ENCODE results near the gene ATP8A2.

ATP8A2 gene

DNA sequence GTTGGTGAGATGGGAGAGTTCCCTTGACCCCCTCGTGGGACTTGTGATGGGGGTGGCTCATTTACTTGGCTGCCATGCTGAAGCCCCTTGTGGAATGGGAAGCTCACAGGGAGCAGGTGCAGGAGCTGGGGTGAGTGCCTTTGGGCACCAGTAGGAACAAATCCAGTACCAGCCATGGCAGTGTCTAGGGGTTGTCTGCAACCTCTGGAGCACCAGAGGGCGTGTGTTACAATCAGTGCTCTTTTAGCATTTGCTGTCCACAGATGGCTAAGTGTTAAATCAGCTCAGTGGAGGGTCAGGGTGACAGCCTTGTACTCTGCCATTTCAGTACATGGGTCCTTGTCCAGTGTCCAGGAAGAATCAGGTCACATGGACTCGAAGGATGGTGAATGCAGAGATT lies 75.6 kb downstream of the ATP8A2 start:
- Histone ChIP-seq H3K9me3 (no peaks in the 10 kb centered on the region), H3K4me1 (ENCODE audit: control insufficient read depth in 1 of 2, insufficient read depth in 1 of 2, low read depth in 1 of 2, low read length in 1 of 2) (no peaks in the 10 kb centered on the region), H3K36me3 (no peaks in the 10 kb centered on the region), H3K4me3 (ENCODE audit: low read depth in 1 of 2, low read length in 1 of 2) (no peak overlapping the region), H3K27ac (no peak overlapping the region), H3K27me3 (no peaks in the 10 kb centered on the region)
- no peak for TF ChIP-seq CTCF (IDR thresholded peaks at IDR 0.05)

DNA sequence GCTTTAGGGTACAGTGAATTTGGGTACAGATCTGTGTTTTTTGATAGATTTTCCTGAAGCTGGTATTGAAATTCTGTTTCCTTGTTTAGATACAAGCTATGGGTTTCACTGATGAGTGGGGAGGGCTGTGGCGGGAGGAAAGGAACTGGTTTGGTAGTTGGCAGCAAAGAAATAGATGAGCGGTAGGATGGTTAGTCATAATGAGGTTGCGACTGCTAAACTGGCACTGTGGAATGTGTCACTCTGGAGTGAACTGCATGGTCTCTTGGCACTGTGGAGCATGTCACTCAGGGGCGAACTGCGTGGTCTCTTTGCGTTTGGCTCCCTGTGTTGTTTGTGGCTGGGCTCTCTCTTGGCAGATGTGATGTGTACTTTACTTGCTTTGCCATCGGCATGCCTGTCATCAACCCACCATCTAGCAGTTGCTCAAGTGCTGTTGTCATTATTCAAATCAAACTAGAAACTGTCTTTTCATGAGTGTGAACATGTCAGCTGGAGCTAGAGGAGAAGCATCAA lies 82.1 kb downstream of the ATP8A2 start:
- H3K4me1 ChIP-seq (ENCODE audit: control insufficient read depth in 1 of 2, insufficient read depth in 1 of 2, low read depth in 1 of 2, low read length in 1 of 2), result no peaks in the 10 kb centered on the region
- no peak overlapping the region for H3K4me3 ChIP-seq (ENCODE audit: low read depth in 1 of 2, low read length in 1 of 2)
- H3K36me3 ChIP-seq, result no peaks in the 10 kb centered on the region
- no peak for TF ChIP-seq CTCF (IDR thresholded peaks at IDR 0.05)
- H3K9me3 ChIP-seq, result no peaks in the 10 kb centered on the region
- no peak overlapping the region for H3K27ac ChIP-seq
- no peaks in the 10 kb centered on the region for H3K27me3 ChIP-seq

GRCh38 chr13:25455146-25455545 lies 83.4 kb downstream of the ATP8A2 start:
- H3K36me3 ChIP-seq, result no peaks in the 10 kb centered on the region
- no peaks in the 10 kb centered on the region for H3K9me3 ChIP-seq
- no peak overlapping the region for H3K27ac ChIP-seq
- no peaks in the 10 kb centered on the region for H3K27me3 ChIP-seq
- TF ChIP-seq CTCF (IDR thresholded peaks at IDR 0.05), result no peak
- no peaks in the 10 kb centered on the region for H3K4me1 ChIP-seq (ENCODE audit: control insufficient read depth in 1 of 2, insufficient read depth in 1 of 2, low read depth in 1 of 2, low read length in 1 of 2)
- H3K4me3 ChIP-seq (ENCODE audit: low read depth in 1 of 2, low read length in 1 of 2), result no peak overlapping the region

DNA sequence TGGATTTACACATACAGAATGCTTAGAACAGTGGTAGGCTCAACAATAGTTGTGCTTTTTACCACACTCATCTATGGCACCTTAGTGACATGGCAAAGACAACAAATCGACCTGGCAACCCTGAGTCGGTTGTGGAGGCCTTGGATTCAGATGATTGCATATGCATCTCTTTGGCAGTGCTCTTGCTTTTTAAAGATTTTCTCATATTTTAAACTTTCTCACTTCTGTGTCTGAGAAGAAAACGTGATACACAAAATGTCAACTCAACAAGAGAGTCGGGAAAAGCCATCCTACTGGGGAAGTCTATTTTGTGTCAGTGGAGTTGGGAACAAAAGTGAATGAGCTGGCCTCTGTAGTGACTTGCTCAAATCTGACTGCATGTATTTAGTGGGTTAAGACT lies 85.8 kb downstream of the ATP8A2 start:
- no peaks in the 10 kb centered on the region for H3K4me1 ChIP-seq (ENCODE audit: control insufficient read depth in 1 of 2, insufficient read depth in 1 of 2, low read depth in 1 of 2, low read length in 1 of 2)
- H3K27ac ChIP-seq, result no peak overlapping the region
- no peak overlapping the region for H3K4me3 ChIP-seq (ENCODE audit: low read depth in 1 of 2, low read length in 1 of 2)
- H3K36me3 ChIP-seq, result no peaks in the 10 kb centered on the region
- H3K9me3 ChIP-seq, result no peaks in the 10 kb centered on the region
- peaks cover under 1% of the 10 kb centered on the region for H3K27me3 ChIP-seq
- TF ChIP-seq CTCF (IDR thresholded peaks at IDR 0.05), result no peak

- no peaks in the 10 kb centered on the region for H3K4me1 ChIP-seq (ENCODE audit: control insufficient read depth in 1 of 2, insufficient read depth in 1 of 2, low read depth in 1 of 2, low read length in 1 of 2)
- no peak for TF ChIP-seq CTCF (IDR thresholded peaks at IDR 0.05)
- H3K27me3 ChIP-seq, result peaks cover 18% of the 10 kb centered on the region
- no peaks in the 10 kb centered on the region for H3K36me3 ChIP-seq
- no peak overlapping the region for H3K4me3 ChIP-seq (ENCODE audit: low read depth in 1 of 2, low read length in 1 of 2)
- no peaks in the 10 kb centered on the region for H3K9me3 ChIP-seq
- H3K27ac ChIP-seq, result no peak overlapping the region
Observed at GRCh38 chr13:25462301-25463125, 90.7 kb downstream of the ATP8A2 start.

Data from neutrophil (primary cell).